SK-N-SH treated with all-trans-retinoic acid at 6 μM for 48 hours (cell line): Measurements from ENCODE around the gene THBS3.
"Not testable (repeated sequence)": the region's sequence is repeated elsewhere in the genome, so short reads cannot be mapped to it uniquely, and the experiment has no call there.

Source experiments
- BACH2 ChIP-seq: fragments of 250-450 bp; sonication (Bioruptor Pico); IDR thresholded peaks from 2 replicates; pipeline ENCODE4 v1.9.0; 2021; ENCODE audit warnings: mild to moderate bottlenecking, borderline replicate concordance
- CSDC2 ChIP-seq: fragments of 250-450 bp; sonication (Bioruptor Pico); IDR thresholded peaks from 2 replicates; pipeline ENCODE4 v1.5.0; 2020; ENCODE audit warnings: mild to moderate bottlenecking, moderate library complexity
- ESRRG ChIP-seq: fragments of 250-450 bp; sonication (Bioruptor Pico); IDR thresholded peaks from 2 replicates; pipeline ENCODE4 v1.6.1; 2021; ENCODE audit warnings: mild to moderate bottlenecking
- PATZ1 ChIP-seq: fragments of 250-450 bp; sonication (Bioruptor Pico); IDR thresholded peaks from 2 replicates; pipeline ENCODE4 v1.8.0; 2020; ENCODE audit warnings: mild to moderate bottlenecking, moderate library complexity, borderline replicate concordance
- RARB ChIP-seq: fragments of 250-450 bp; sonication (Bioruptor Pico); IDR thresholded peaks from 2 replicates; pipeline ENCODE4 v1.8.0; 2021; ENCODE audit warnings: mild to moderate bottlenecking, moderate library complexity
- SNAI2 ChIP-seq: fragments of 250-450 bp; sonication (Bioruptor Pico); IDR thresholded peaks from 2 replicates; pipeline ENCODE4 v1.5.0; 2020; ENCODE audit warnings: mild to moderate bottlenecking, moderate library complexity
- ZNF70 ChIP-seq: fragments of 450-650 bp; formaldehyde crosslinking; IDR thresholded peaks from 2 replicates; pipeline ENCODE4 v1.5.0; 2020; ENCODE audit warnings: mild to moderate bottlenecking, moderate library complexity
- ZNF8 ChIP-seq: fragments of 450-650 bp; formaldehyde crosslinking; IDR thresholded peaks from 2 replicates; pipeline ENCODE4 v1.5.0; 2020; ENCODE audit warnings: mild to moderate bottlenecking, moderate library complexity

- TF ChIP-seq PATZ1; CSDC2; ZNF8; BACH2 (CRISPR knock-in tag); RARB (CRISPR knock-in tag); SNAI2; ESRRG; ZNF70 (CRISPR knock-in tag): not testable (repeated sequence)
Measured at GRCh38 chr1:155232001-155232978, 24.6 kb upstream of the THBS3 start.
